OCI-LY1 (cell line): Measurements from ENCODE around the gene OR51I1.

Experiments used
- H2AFZ ChIP-seq: fragments of 200-600 bp; sonication (generic), shearing (Covaris generic); 2 replicates; pipeline ENCODE4 v1.6.0; 2014; ENCODE audit warnings: antibody characterized with exemption, mild to moderate bottlenecking, low read length
- H3F3A ChIP-seq: fragments of 200-600 bp; sonication (generic), shearing (Covaris generic); 2 replicates; pipeline ENCODE4 v1.6.0; 2014; ENCODE audit warnings: mild to moderate bottlenecking, antibody characterized with exemption, low read length, moderate library complexity; ENCODE audit not compliant: insufficient read depth
- H3K27ac ChIP-seq: fragments of 200-600 bp; sonication (generic); 2 replicates; pipeline ENCODE4 v1.5.1; 2014; ENCODE audit warnings: low read length, mixed run types, mild to moderate bottlenecking, low read depth; ENCODE audit not compliant: poor library complexity, severe bottlenecking
- H3K27me3 ChIP-seq: fragments of 200-600 bp; sonication (generic); 2 replicates; pipeline ENCODE4 v1.6.0; 2014; ENCODE audit warnings: antibody characterized with exemption, mild to moderate bottlenecking, low read length, moderate library complexity; ENCODE audit not compliant: insufficient read depth
- H3K36me3 ChIP-seq: fragments of 200-600 bp; sonication (generic); 2 replicates; pipeline ENCODE4 v1.6.1; 2014; ENCODE audit warnings: mild to moderate bottlenecking, antibody characterized with exemption, low read length, moderate library complexity, mixed read lengths; ENCODE audit not compliant: insufficient read depth
- H3K4me1 ChIP-seq: fragments of 200-600 bp; sonication (generic); 2 replicates; pipeline ENCODE4 v1.5.1; 2014; ENCODE audit warnings: mild to moderate bottlenecking, low read length, moderate library complexity; ENCODE audit not compliant: insufficient read depth, severe bottlenecking
- H3K4me2 ChIP-seq: fragments of 200-600 bp; sonication (generic), shearing (Covaris generic); 2 replicates; pipeline ENCODE4 v1.6.1; 2014; ENCODE audit warnings: low read length
- H3K4me3 ChIP-seq: fragments of 200-600 bp; sonication (generic); 2 replicates; pipeline ENCODE4 v1.5.1; 2014; ENCODE audit warnings: low read length, low read depth, mild to moderate bottlenecking, mixed read lengths; ENCODE audit not compliant: poor library complexity, severe bottlenecking
- H3K79me2 ChIP-seq: fragments of 200-600 bp; shearing (Covaris generic); 2 replicates; pipeline ENCODE4 v1.6.1; 2016; ENCODE audit warnings: mixed run types, low read length, mixed read lengths; ENCODE audit not compliant: insufficient read depth
- H3K9ac ChIP-seq: fragments of 200-600 bp; sonication (generic), shearing (Covaris generic); 2 replicates; pipeline ENCODE4 v1.6.1; 2014; ENCODE audit warnings: mild to moderate bottlenecking, low read length, mixed read lengths
- H3K9me2 ChIP-seq: fragments of 200-600 bp; sonication (generic), shearing (Covaris generic); 2 replicates; pipeline ENCODE4 v1.6.1; 2014; ENCODE audit warnings: low read depth, mild to moderate bottlenecking, low read length, mixed read lengths
- H3K9me3 ChIP-seq: fragments of 200-600 bp; shearing (Covaris generic); 2 replicates; pipeline ENCODE4 v1.6.1; 2014; ENCODE audit warnings: low read length, mixed read lengths
- H4K20me1 ChIP-seq: fragments of 200-600 bp; sonication (generic), shearing (Covaris generic); 2 replicates; pipeline ENCODE4 v1.6.0; 2016; ENCODE audit warnings: mild to moderate bottlenecking, low read length; ENCODE audit not compliant: insufficient read depth
- EZH2 ChIP-seq: fragments of 200-600 bp; sonication (generic), shearing (Covaris generic); IDR thresholded peaks from 2 replicates; pipeline ENCODE4 v1.8.0; 2017; ENCODE audit warnings: borderline replicate concordance, mixed run types, mild to moderate bottlenecking, antibody characterized with exemption, low read length, moderate library complexity, mixed read lengths
- TF ChIP-seq, protein P1 (sequence below): fragments of 200-600 bp; sonication (generic), shearing (Covaris generic); IDR thresholded peaks from 2 replicates; pipeline ENCODE4 v1.5.1; 2017; ENCODE audit warnings: mild to moderate bottlenecking, antibody characterized with exemption, low read length, moderate library complexity, mixed read lengths

Gene OR51I1

DNA sequence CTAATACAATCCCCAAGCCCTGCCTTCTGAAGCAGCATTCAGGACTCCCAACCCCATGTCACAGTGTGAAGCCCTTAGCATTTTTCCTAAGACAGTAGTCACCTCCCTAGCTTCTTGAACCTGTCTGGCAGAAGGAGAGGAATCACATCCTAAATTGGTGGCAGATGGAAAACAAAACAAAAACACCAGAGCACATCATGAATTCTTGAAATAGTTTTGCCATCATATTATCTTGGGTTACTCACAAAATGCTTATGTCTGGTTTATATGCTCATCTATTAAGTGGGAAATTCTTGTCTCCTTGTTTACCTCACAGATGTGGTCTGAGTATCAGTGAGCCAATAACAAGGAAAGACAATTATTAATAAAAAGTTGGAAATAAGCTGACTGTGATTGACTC, 42.4 kb downstream of the OR51I1 start:
- no peak overlapping the region for H3K4me3 ChIP-seq
- no peaks in the 10 kb centered on the region for H3K9me2 ChIP-seq
- H3K27me3 ChIP-seq, result no peaks in the 10 kb centered on the region
- TF ChIP-seq EZH2, result no peak
- TF ChIP-seq, protein P1, sequence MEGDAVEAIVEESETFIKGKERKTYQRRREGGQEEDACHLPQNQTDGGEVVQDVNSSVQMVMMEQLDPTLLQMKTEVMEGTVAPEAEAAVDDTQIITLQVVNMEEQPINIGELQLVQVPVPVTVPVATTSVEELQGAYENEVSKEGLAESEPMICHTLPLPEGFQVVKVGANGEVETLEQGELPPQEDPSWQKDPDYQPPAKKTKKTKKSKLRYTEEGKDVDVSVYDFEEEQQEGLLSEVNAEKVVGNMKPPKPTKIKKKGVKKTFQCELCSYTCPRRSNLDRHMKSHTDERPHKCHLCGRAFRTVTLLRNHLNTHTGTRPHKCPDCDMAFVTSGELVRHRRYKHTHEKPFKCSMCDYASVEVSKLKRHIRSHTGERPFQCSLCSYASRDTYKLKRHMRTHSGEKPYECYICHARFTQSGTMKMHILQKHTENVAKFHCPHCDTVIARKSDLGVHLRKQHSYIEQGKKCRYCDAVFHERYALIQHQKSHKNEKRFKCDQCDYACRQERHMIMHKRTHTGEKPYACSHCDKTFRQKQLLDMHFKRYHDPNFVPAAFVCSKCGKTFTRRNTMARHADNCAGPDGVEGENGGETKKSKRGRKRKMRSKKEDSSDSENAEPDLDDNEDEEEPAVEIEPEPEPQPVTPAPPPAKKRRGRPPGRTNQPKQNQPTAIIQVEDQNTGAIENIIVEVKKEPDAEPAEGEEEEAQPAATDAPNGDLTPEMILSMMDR, result no peak
- H3K9me3 ChIP-seq, result no peaks in the 10 kb centered on the region
- H3K36me3 ChIP-seq, result no peaks in the 10 kb centered on the region
- no peaks in the 10 kb centered on the region for H3K4me1 ChIP-seq
- H3K27ac ChIP-seq, result no peak overlapping the region
- no peak overlapping the region for H2AFZ ChIP-seq
- no peaks in the 10 kb centered on the region for H3F3A ChIP-seq
- H3K79me2 ChIP-seq, result no peaks in the 10 kb centered on the region
- H4K20me1 ChIP-seq, result no peaks in the 10 kb centered on the region
- H3K4me2 ChIP-seq, result no peak overlapping the region
- no peak overlapping the region for H3K9ac ChIP-seq

DNA sequence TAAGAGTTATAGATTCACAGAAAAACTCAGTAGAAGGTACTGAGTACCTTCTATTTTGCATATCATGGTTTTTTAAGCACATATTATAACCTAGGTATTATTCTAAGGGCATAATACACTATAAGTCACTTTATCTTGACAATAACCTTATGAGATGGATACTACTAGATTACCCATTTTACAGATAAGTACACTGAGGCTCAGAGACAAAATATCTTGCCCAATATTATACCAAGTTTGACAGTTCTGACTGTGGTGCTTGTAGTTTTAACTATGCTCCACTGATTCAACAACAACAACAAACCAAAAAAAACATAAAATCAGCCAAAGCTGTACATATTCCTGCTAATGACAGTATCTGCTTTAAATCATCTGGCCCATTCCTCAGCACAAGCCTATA, 47.2 kb downstream of the OR51I1 start:
- H3K4me1 ChIP-seq, result no peaks in the 10 kb centered on the region
- H3F3A ChIP-seq, result no peaks in the 10 kb centered on the region
- no peaks in the 10 kb centered on the region for H3K79me2 ChIP-seq
- TF ChIP-seq EZH2, result no peak
- TF ChIP-seq, protein P1, result no peak
- no peak overlapping the region for H3K9ac ChIP-seq
- H3K36me3 ChIP-seq, result no peaks in the 10 kb centered on the region
- H4K20me1 ChIP-seq, result no peaks in the 10 kb centered on the region
- no peaks in the 10 kb centered on the region for H3K9me2 ChIP-seq
- H3K4me3 ChIP-seq, result no peak overlapping the region
- no peak overlapping the region for H3K4me2 ChIP-seq
- no peaks in the 10 kb centered on the region for H3K27me3 ChIP-seq
- no peaks in the 10 kb centered on the region for H3K9me3 ChIP-seq
- no peak overlapping the region for H2AFZ ChIP-seq
- no peak overlapping the region for H3K27ac ChIP-seq
